HEK293 (cell line): ENCODE results near the gene FHAD1.

ENCODE experiments used
- BCL6B ChIP-seq: fragments of 450-650 bp; formaldehyde crosslinking; IDR thresholded peaks from 2 replicates; pipeline ENCODE4 v1.5.1; 2017; ENCODE audit warnings: missing biosample characterization, missing genetic modification characterization
- EGR2 ChIP-seq: fragments of 450-650 bp; formaldehyde crosslinking; IDR thresholded peaks from 2 replicates; pipeline ENCODE4 v1.5.1; 2016; ENCODE audit warnings: low read depth, missing biosample characterization, missing genetic modification characterization
- GLIS1 ChIP-seq: fragments of 450-650 bp; formaldehyde crosslinking; IDR thresholded peaks from 2 replicates; pipeline ENCODE4 v1.5.1; 2016; ENCODE audit warnings: missing biosample characterization, missing genetic modification characterization
- KLF10 ChIP-seq: fragments of 450-650 bp; IDR thresholded peaks from 2 replicates; pipeline ENCODE4 v1.5.1; 2018; ENCODE audit warnings: missing biosample characterization, mild to moderate bottlenecking, missing genetic modification characterization
- REST ChIP-seq: fragments of 450-650 bp; formaldehyde crosslinking; IDR thresholded peaks from 2 replicates; pipeline ENCODE4 v1.5.1; 2016; ENCODE audit warnings: missing biosample characterization, missing genetic modification characterization
- ZNF121 ChIP-seq: fragments of 450-650 bp; formaldehyde crosslinking; IDR thresholded peaks from 2 replicates; pipeline ENCODE4 v1.5.1; 2016; ENCODE audit warnings: missing biosample characterization, missing genetic modification characterization
- ZNF266 ChIP-seq: fragments of 450-650 bp; formaldehyde crosslinking; IDR thresholded peaks from 2 replicates; pipeline ENCODE4 v1.5.1; 2016; ENCODE audit warnings: missing biosample characterization, missing genetic modification characterization, low read depth
- TF ChIP-seq, protein P1 (sequence below): fragments of 450-650 bp; formaldehyde crosslinking; IDR thresholded peaks from 2 replicates; pipeline ENCODE4 v1.5.1; 2016; ENCODE audit warnings: missing biosample characterization, missing genetic modification characterization

- TF ChIP-seq KLF10 (tag by site-specific recombination) (no peak), ZNF266 (no peak), REST (tag by site-specific recombination) (no peak), ZNF121 (tag by site-specific recombination) (no peak), GLIS1 (no peak), EGR2 (tag by site-specific recombination) (no peak), BCL6B (tag by site-specific recombination) (no peak)
- TF ChIP-seq, protein P1, sequence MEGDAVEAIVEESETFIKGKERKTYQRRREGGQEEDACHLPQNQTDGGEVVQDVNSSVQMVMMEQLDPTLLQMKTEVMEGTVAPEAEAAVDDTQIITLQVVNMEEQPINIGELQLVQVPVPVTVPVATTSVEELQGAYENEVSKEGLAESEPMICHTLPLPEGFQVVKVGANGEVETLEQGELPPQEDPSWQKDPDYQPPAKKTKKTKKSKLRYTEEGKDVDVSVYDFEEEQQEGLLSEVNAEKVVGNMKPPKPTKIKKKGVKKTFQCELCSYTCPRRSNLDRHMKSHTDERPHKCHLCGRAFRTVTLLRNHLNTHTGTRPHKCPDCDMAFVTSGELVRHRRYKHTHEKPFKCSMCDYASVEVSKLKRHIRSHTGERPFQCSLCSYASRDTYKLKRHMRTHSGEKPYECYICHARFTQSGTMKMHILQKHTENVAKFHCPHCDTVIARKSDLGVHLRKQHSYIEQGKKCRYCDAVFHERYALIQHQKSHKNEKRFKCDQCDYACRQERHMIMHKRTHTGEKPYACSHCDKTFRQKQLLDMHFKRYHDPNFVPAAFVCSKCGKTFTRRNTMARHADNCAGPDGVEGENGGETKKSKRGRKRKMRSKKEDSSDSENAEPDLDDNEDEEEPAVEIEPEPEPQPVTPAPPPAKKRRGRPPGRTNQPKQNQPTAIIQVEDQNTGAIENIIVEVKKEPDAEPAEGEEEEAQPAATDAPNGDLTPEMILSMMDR (tag by site-specific recombination) = no peak
Observed at GRCh38 chr1:15308135-15308534, 61.1 kb downstream of the FHAD1 start.
